WERI-Rb-1 (cell line): Measurements from ENCODE around the gene GPAT3.

Experiments used
- DNase-seq: peaks from one replicate; pipeline ENCODE4 v3.0.0-alpha.2; 2020
- H3K27ac ChIP-seq: fragments of 250-450 bp; sonication (Bioruptor Pico); 2 replicates; pipeline ENCODE4 v1.5.1; 2020; ENCODE audit warnings: mild to moderate bottlenecking, moderate library complexity
- H3K27me3 ChIP-seq: fragments of 250-450 bp; sonication (Bioruptor Pico); 2 replicates; pipeline ENCODE4 v1.5.1; 2021; ENCODE audit warnings: mild to moderate bottlenecking, low read depth, moderate library complexity; ENCODE audit not compliant: insufficient read depth, severe bottlenecking
- H3K36me3 ChIP-seq: fragments of 250-450 bp; sonication (Bioruptor Pico); 2 replicates; pipeline ENCODE4 v1.5.1; 2020; ENCODE audit warnings: mild to moderate bottlenecking, moderate library complexity
- H3K4me3 ChIP-seq: 2 replicates; pipeline ENCODE4 v1.5.1; 2011; ENCODE audit warnings: low read depth, mild to moderate bottlenecking, control low read depth, low read length
- H3K9me3 ChIP-seq: fragments of 250-450 bp; sonication (Bioruptor Pico); 2 replicates; pipeline ENCODE4 v1.5.1; 2021; ENCODE audit warnings: mild to moderate bottlenecking, moderate library complexity; ENCODE audit not compliant: severe bottlenecking
- TF ChIP-seq, protein P1 (sequence below): IDR thresholded peaks from 2 replicates; pipeline ENCODE4 v1.5.1; 2011; ENCODE audit warnings: low read depth, mild to moderate bottlenecking, control low read depth, inconsistent platforms, low read length

Gene GPAT3

DNA sequence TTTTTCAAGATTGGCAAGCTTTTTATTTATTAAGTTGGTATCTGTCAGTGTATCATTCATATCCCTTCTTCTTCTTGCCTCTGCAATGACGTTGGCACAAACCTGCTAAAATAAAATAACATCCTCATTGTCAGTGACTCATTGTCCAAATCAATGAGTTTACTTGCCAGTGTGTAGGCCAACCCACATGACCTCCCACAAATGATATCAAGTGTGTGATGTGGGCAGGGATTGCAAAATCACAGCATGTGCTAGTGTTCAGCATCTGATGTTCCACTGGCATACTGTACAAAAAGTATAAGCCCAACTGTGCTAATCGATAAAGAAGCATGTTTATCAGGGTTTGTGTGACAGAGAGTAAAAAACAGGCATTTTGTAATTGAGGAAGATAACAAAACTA lies 25.5 kb downstream of the GPAT3 start:
- no peaks in the 10 kb centered on the region for H3K9me3 ChIP-seq
- H3K36me3 ChIP-seq: no peaks in the 10 kb centered on the region
- DNase-seq: no peak
- no peak overlapping the region for H3K4me3 ChIP-seq
- TF ChIP-seq, protein P1, sequence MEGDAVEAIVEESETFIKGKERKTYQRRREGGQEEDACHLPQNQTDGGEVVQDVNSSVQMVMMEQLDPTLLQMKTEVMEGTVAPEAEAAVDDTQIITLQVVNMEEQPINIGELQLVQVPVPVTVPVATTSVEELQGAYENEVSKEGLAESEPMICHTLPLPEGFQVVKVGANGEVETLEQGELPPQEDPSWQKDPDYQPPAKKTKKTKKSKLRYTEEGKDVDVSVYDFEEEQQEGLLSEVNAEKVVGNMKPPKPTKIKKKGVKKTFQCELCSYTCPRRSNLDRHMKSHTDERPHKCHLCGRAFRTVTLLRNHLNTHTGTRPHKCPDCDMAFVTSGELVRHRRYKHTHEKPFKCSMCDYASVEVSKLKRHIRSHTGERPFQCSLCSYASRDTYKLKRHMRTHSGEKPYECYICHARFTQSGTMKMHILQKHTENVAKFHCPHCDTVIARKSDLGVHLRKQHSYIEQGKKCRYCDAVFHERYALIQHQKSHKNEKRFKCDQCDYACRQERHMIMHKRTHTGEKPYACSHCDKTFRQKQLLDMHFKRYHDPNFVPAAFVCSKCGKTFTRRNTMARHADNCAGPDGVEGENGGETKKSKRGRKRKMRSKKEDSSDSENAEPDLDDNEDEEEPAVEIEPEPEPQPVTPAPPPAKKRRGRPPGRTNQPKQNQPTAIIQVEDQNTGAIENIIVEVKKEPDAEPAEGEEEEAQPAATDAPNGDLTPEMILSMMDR: no peak
- no peak overlapping the region for H3K27ac ChIP-seq
- H3K27me3 ChIP-seq: no peaks in the 10 kb centered on the region

DNA sequence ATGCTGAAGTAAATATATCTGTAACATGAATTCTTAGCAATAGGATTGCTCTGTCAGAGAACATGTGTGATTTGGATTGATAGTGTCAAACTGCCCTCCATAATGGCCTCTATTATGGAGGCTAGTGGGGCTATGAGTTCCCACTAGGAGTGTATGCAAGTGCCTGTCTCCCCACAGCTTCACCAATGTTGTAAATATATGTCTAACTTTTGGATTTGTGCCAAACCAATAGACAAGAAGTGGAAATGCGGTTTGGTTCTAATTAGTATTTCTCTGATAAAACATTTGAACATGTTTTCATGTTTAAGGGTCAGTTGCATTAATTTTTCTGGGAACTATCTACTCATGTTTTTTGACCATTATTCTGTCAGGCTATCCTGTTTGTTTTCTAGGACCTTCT lies 28.1 kb downstream of the GPAT3 start:
- TF ChIP-seq, protein P1: no peak
- no peaks in the 10 kb centered on the region for H3K9me3 ChIP-seq
- H3K4me3 ChIP-seq: no peak overlapping the region
- no peaks in the 10 kb centered on the region for H3K36me3 ChIP-seq
- H3K27ac ChIP-seq: no peak overlapping the region
- no peak for DNase-seq
- no peaks in the 10 kb centered on the region for H3K27me3 ChIP-seq

DNA sequence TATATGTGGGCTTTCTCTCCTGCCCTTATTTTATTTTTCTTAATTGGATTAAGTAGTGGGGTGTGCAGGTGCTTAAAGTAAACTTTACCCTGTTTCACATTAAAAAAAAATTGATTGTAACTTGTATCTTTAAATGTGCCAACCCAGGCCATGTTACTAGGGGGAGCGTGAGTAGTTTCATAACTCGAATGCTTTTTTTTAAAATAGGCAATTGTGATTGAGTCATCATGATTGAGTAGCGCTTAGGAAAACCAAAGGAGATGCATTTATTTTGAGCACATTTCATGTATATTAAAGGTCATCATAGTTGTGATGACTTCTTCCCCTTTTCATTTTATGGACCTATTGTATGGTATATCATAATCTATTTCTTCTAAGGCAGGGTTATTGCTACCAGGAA lies 32.2 kb downstream of the GPAT3 start:
- Histone ChIP-seq H3K9me3 (no peaks in the 10 kb centered on the region), H3K27ac (no peak overlapping the region), H3K27me3 (no peaks in the 10 kb centered on the region), H3K36me3 (no peaks in the 10 kb centered on the region), H3K4me3 (no peak overlapping the region)
- TF ChIP-seq, protein P1: no peak
- DNase-seq: no peak

DNA sequence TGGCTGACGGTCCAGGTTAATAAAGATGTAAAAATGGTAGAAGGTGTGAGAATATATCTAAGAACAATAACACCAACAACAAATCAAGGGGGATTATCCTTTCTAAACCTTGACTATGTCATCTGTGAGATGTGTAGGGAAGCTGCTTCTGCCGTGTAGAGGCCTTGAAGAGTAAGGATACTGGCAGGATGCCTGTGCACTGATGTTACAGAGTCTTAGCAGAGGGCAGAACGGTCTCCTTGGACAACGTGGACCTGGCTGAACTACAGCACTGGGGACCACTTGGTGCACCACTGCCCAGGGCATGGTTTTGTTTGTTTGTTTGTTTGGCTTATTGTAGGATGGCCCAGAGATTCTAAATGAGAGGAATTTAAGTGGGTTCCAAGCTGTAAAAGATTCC lies 33.5 kb downstream of the GPAT3 start:
- H3K4me3 ChIP-seq: no peak overlapping the region
- H3K9me3 ChIP-seq: no peaks in the 10 kb centered on the region
- no peak for DNase-seq
- TF ChIP-seq, protein P1: no peak
- H3K36me3 ChIP-seq: no peaks in the 10 kb centered on the region
- H3K27me3 ChIP-seq: no peaks in the 10 kb centered on the region
- no peak overlapping the region for H3K27ac ChIP-seq

DNA sequence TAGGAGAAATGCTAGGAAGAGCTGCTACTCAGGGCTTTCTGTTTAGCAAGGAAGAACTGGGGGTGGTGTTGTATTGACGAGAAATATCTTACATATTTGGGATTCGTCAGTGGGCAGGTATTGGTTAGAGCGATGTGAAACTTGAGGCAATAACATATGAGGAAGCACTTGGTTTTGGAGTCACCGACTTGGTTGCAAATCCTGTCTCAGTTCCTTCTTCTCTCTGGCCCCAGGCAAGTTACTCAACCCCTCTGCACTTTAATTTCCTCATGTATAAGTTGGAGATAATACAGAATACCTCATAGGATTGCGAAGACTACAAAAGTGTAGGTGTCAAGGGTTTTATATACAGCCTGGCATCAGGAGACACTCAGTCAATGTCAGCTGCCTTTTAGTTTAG lies 34.1 kb downstream of the GPAT3 start:
- H3K9me3 ChIP-seq: no peaks in the 10 kb centered on the region
- TF ChIP-seq, protein P1: no peak
- H3K27ac ChIP-seq: no peak overlapping the region
- H3K27me3 ChIP-seq: no peaks in the 10 kb centered on the region
- H3K36me3 ChIP-seq: no peaks in the 10 kb centered on the region
- H3K4me3 ChIP-seq: no peak overlapping the region
- DNase-seq: no peak

DNA sequence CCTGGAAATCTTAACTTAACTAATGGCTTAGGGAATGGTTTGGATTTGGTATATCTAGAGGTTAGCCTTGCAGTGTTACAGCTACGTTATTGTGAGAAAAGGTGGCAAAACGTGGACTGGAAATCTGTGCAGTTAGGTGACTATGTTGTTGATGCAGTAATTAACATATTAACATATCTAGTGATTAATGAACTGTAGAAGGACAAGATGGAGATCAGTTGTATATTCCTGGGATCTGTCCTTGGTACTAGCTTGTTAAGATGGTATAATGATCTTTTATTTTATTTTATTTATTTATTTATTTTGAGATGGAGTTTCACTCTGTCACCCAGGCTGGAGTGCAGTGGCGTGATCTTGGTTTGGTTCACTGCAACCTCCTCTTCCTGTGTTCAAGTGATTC lies 36.9 kb downstream of the GPAT3 start:
- Histone ChIP-seq H3K27ac (no peak overlapping the region), H3K4me3 (no peak overlapping the region), H3K9me3 (no peaks in the 10 kb centered on the region), H3K36me3 (no peaks in the 10 kb centered on the region), H3K27me3 (no peaks in the 10 kb centered on the region)
- TF ChIP-seq, protein P1: no peak
- no peak for DNase-seq
